Urinary bladder (tissue), 4 donors: Measurements from ENCODE around the gene ZCCHC2. TPM values are rescaled to one million over a fixed set of nuclear protein-coding genes. Genes with fewer than 3 reads are reported as not detected.

ENCODE experiments used
- DNase-seq: peaks from one replicate; pipeline ENCODE4 v3.0.0-alpha.2; 2015; ENCODE audit errors: extremely low spot score
- H3K27ac ChIP-seq: one replicate; pipeline ENCODE4 v1.5.1; 2013; ENCODE audit warnings: low read depth, mild to moderate bottlenecking, moderate library complexity
- H3K36me3 ChIP-seq: one replicate; pipeline ENCODE4 v1.6.1; 2013; ENCODE audit warnings: mild to moderate bottlenecking, moderate library complexity; ENCODE audit not compliant: insufficient read depth
- H3K4me1 ChIP-seq: one replicate; pipeline ENCODE4 v1.6.1; 2013; ENCODE audit warnings: mild to moderate bottlenecking, moderate library complexity; ENCODE audit not compliant: insufficient read depth
- H3K4me3 ChIP-seq: one replicate; pipeline ENCODE4 v1.5.1; 2013; ENCODE audit warnings: low read depth, low read length
- WGBS: extraction: QIAGEN DNeasy Blood & Tissue Kit; methylation state at CpG from one replicate; pipeline ENCODE4 v1.1.7; 2013; 5-methylcytosine and 5-hydroxymethylcytosine counted together
- polyA plus RNA-seq: library from polyadenylated mRNA; stranded (reverse); fragments of 200-250 nt; gene quantifications from one replicate; pipeline ENCODE4 v1.2.3, GENCODE V29; 2013
- total RNA-seq: library from RNA; depleted of rRNA; stranded (reverse); fragments of >200 nt; gene quantifications from one replicate; pipeline ENCODE4 v1.2.3, GENCODE V29; 2014
- donor health status: healthy with polysubstance abuse.
- donor health status: healthy.

ZCCHC2 gene
- total and polyA plus RNA-seq, 2 donors: 10.8 to 13.4 TPM

GRCh38 chr18:62519684-62520083 is 3.1 kb upstream of the ZCCHC2 start:
- Histone ChIP-seq H3K27ac (no peak overlapping the region), H3K4me1 (no peaks in the 10 kb centered on the region), H3K4me3 (no peak overlapping the region), H3K36me3 (no peaks in the 10 kb centered on the region)
- whole genome bisulfite sequencing: 73% methylated on average over 1 of the region's 1 CpG
- no peak for DNase-seq

- Histone ChIP-seq H3K4me1 (no peaks in the 10 kb centered on the region), H3K27ac (no peak overlapping the region), H3K4me3 (no peak overlapping the region), H3K36me3 (no peaks in the 10 kb centered on the region)
- 89% methylated on average over 4 of the region's 4 CpGs for WGBS
- DNase-seq: no peak
Measured at GRCh38 chr18:62521082-62521481, 1.7 kb upstream of the ZCCHC2 start.

GRCh38 chr18:62521593-62521992 is 1.2 kb upstream of the ZCCHC2 start:
- 49% methylated on average over 2 of the region's 2 CpGs for WGBS
- no peak for DNase-seq
- Histone ChIP-seq H3K27ac (no peak overlapping the region), H3K36me3 (no peaks in the 10 kb centered on the region), H3K4me1 (no peaks in the 10 kb centered on the region), H3K4me3 (no peak overlapping the region)

GRCh38 chr18:62522178-62522503 is 684 bp upstream of the ZCCHC2 start:
- Histone ChIP-seq H3K36me3 (no peaks in the 10 kb centered on the region), H3K4me1 (no peaks in the 10 kb centered on the region)

GRCh38 chr18:62523255-62523588 is 397 bp downstream of the ZCCHC2 start:
- Histone ChIP-seq H3K4me3 (peak overlapping the region; percentile 96), H3K27ac (peak overlapping the region; percentile 96), H3K4me1 (no peaks in the 10 kb centered on the region), H3K36me3 (no peaks in the 10 kb centered on the region)
- no peak for DNase-seq
- WGBS: under 1% methylated on average over 59 of the region's 62 CpGs

More at GRCh38 chr18:62522178-62522503, 684 bp upstream of the ZCCHC2 start:
- peak overlapping the region; percentile 96 for H3K4me3 ChIP-seq
- peak overlapping the region; percentile 95 for H3K27ac ChIP-seq
- under 1% methylated on average over 32 of the region's 32 CpGs for WGBS
- no peak for DNase-seq

- peak overlapping the region; percentile 96 for H3K4me3 ChIP-seq
- no peak for DNase-seq
- no peaks in the 10 kb centered on the region for H3K36me3 ChIP-seq
- peak overlapping the region; percentile 94 for H3K27ac ChIP-seq
- WGBS: under 1% methylated on average over 100 of the region's 100 CpGs
- H3K4me1 ChIP-seq: no peaks in the 10 kb centered on the region
Measured at GRCh38 chr18:62523631-62524439, 1.0 kb downstream of the ZCCHC2 start.

- no peaks in the 10 kb centered on the region for H3K4me1 ChIP-seq
- H3K4me3 ChIP-seq: peak overlapping the region; percentile 96
- no peaks in the 10 kb centered on the region for H3K36me3 ChIP-seq
- DNase-seq: no peak
- WGBS: 5% methylated on average over 57 of the region's 57 CpGs
- peak overlapping the region; percentile 94 for H3K27ac ChIP-seq
Measured at GRCh38 chr18:62524440-62525200, 1.8 kb downstream of the ZCCHC2 start.

- no peaks in the 10 kb centered on the region for H3K4me1 ChIP-seq
- H3K27ac ChIP-seq: no peak overlapping the region
- WGBS: 75% methylated on average over 9 of the region's 9 CpGs
- DNase-seq: no peak
- H3K4me3 ChIP-seq: peak overlapping the region; percentile 96
- no peaks in the 10 kb centered on the region for H3K36me3 ChIP-seq
Measured at GRCh38 chr18:62525608-62526007, 2.8 kb downstream of the ZCCHC2 start.

- WGBS: 1% methylated on average over 74 of the region's 74 CpGs
- H3K4me3 ChIP-seq: peak overlapping the region; percentile 75
- no peak for DNase-seq
- H3K27ac ChIP-seq: peak overlapping the region; percentile 93
- H3K36me3 ChIP-seq: no peaks in the 10 kb centered on the region
- no peaks in the 10 kb centered on the region for H3K4me1 ChIP-seq
Measured at GRCh38 chr18:62526098-62527025, 3.5 kb downstream of the ZCCHC2 start.

GRCh38 chr18:62529597-62529996 is 6.8 kb downstream of the ZCCHC2 start:
- 81% methylated on average over 5 of the region's 5 CpGs for WGBS
- DNase-seq: no peak
- Histone ChIP-seq H3K4me1 (no peaks in the 10 kb centered on the region), H3K4me3 (no peak overlapping the region), H3K36me3 (no peaks in the 10 kb centered on the region), H3K27ac (no peak overlapping the region)

GRCh38 chr18:62531078-62531477 is 8.3 kb downstream of the ZCCHC2 start:
- Histone ChIP-seq H3K36me3 (no peaks in the 10 kb centered on the region), H3K4me1 (peaks cover 2% of the 10 kb centered on the region), H3K27ac (no peak overlapping the region), H3K4me3 (no peak overlapping the region)
- 63% methylated on average over 4 of the region's 4 CpGs for WGBS
- no peak for DNase-seq

- no peak for DNase-seq
- H3K27ac ChIP-seq: no peak overlapping the region
- 97% methylated on average over 9 of the region's 9 CpGs for WGBS
- no peak overlapping the region for H3K4me3 ChIP-seq
- no peaks in the 10 kb centered on the region for H3K36me3 ChIP-seq
- H3K4me1 ChIP-seq: peaks cover 2% of the 10 kb centered on the region
Measured at GRCh38 chr18:62531931-62532330, 9.1 kb downstream of the ZCCHC2 start.

GRCh38 chr18:62536005-62536404 is 13.2 kb downstream of the ZCCHC2 start:
- no peak for DNase-seq
- WGBS: 95% methylated on average over 7 of the region's 7 CpGs
- H3K4me1 ChIP-seq: peaks cover 2% of the 10 kb centered on the region

More at GRCh38 chr18:62536005-62536404, 13.2 kb downstream of the ZCCHC2 start:
- no peaks in the 10 kb centered on the region for H3K36me3 ChIP-seq
- no peak overlapping the region for H3K27ac ChIP-seq
- no peak overlapping the region for H3K4me3 ChIP-seq
